Activated CD4-positive, alpha-beta memory T cell treated with anti-CD3 and anti-CD28 coated beads for 36 hours (primary cell): ENCODE measurements around the gene PLCB1. TPM values are rescaled to one million over a fixed set of nuclear protein-coding genes. Genes with fewer than 3 reads are reported as not detected.
"Not testable (repeated sequence)": the region's sequence is repeated elsewhere in the genome, so short reads cannot be mapped to it uniquely, and the experiment has no call there.

ENCODE experiments used
- CTCF ChIA-PET: fragments of 350-600 bp; sonication (Branson Sonifier 250); formaldehyde crosslinking; loops from one replicate; lab custom pipeline; 2021; ENCODE audit warnings: antibody characterized with exemption, inconsistent platforms; lab: Charles Lee
- POLR2A ChIA-PET: fragments of 350-600 bp; sonication (Branson Sonifier 250); formaldehyde crosslinking; loops from one replicate; lab custom pipeline; 2021; ENCODE audit warnings: antibody characterized with exemption; lab: Charles Lee
- DNase-seq: peaks from one replicate; pipeline ENCODE4 v3.0.0-alpha.2; 2020
- H3K27ac Mint-ChIP-seq: one replicate; pipeline ENCODE4 v1.8.0; 2021; ENCODE audit warnings: mixed read lengths
- H3K27me3 Mint-ChIP-seq: one replicate; pipeline ENCODE4 v1.8.0; 2021; ENCODE audit warnings: mixed read lengths
- H3K36me3 Mint-ChIP-seq: one replicate; pipeline ENCODE4 v1.8.0; 2021; ENCODE audit warnings: mixed read lengths
- H3K4me1 Mint-ChIP-seq: one replicate; pipeline ENCODE4 v1.8.0; 2021; ENCODE audit warnings: low read depth, mixed read lengths
- H3K4me3 Mint-ChIP-seq: one replicate; pipeline ENCODE4 v1.8.0; 2021; ENCODE audit warnings: mild to moderate bottlenecking, mixed read lengths
- H3K9me3 Mint-ChIP-seq: one replicate; pipeline ENCODE4 v1.8.0; 2021; ENCODE audit warnings: mixed read lengths
- intact Hi-C: fragments of 100-400 bp; cut with micrococcal nuclease; formaldehyde crosslinking; loops from one replicate; pipeline ENCODE4 v1.15.1; 2023
- total RNA-seq, 2 experiments: library from RNA; stranded (reverse); gene quantifications; one replicate each; pipeline ENCODE4 v1.2.3, GENCODE V29; 2021

PLCB1 gene
- total RNA-seq, 2 experiments from 2014 or later, result 3.9 to 4.0 TPM

- Mint-ChIP-seq H3K27me3 (no peaks in the 10 kb centered on the region), H3K4me1 (no peaks in the 10 kb centered on the region), H3K36me3 (no peaks in the 10 kb centered on the region), H3K4me3 (no peak overlapping the region), H3K9me3 (no peaks in the 10 kb centered on the region), H3K27ac (no peak overlapping the region)
- ChIA-PET POLR2A (no interaction called here), CTCF (no interaction called here)
- DNase-seq, result no peak
- intact Hi-C loops, result no loop called here
These were observed 503.0 kb downstream of the PLCB1 start for GRCh38 chr20:8635048-8635572.

DNA sequence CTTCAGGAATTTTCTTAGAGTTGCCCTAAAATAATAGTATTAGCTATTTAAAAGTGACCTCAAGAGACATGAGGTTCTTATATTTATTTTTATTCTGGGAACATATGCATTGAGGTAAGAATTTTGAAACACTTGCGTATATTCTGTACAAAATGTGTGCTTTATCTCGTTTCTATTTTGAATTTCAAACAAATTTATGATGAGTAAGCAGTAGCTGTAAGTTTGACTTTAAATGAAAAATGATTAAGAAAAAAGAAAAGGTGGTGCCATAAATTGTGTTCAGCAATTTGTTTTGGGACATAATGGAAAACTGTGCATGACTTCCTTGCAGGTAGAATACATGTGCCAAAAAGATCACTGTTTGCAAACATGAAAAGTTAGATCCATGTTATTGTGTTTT lies 503.8 kb downstream of the PLCB1 start:
- Mint-ChIP-seq H3K4me3 (no peak overlapping the region), H3K27ac (no peak overlapping the region), H3K9me3 (no peaks in the 10 kb centered on the region), H3K27me3 (no peaks in the 10 kb centered on the region), H3K4me1 (no peaks in the 10 kb centered on the region), H3K36me3 (no peaks in the 10 kb centered on the region)
- no peak for DNase-seq
- POLR2A ChIA-PET, result no interaction called here
- CTCF ChIA-PET, result interaction anchor here (1.5 kb wide), 1 partner anchor 86 kb away, joined by 4 read pairs; no protein-coding TSS in a partner anchor
- intact Hi-C loops, result no loop called here

GRCh38 chr20:8639112-8639778 lies 507.2 kb downstream of the PLCB1 start:
- ChIA-PET CTCF (no interaction called here), POLR2A (no interaction called here)
- H3K4me3 Mint-ChIP-seq, result no peak overlapping the region
- no peaks in the 10 kb centered on the region for H3K27me3 Mint-ChIP-seq
- no peak overlapping the region for H3K27ac Mint-ChIP-seq
- DNase-seq, result no peak
- intact Hi-C loops, result no loop called here
- no peaks in the 10 kb centered on the region for H3K36me3 Mint-ChIP-seq
- no peaks in the 10 kb centered on the region for H3K9me3 Mint-ChIP-seq
- no peaks in the 10 kb centered on the region for H3K4me1 Mint-ChIP-seq

GRCh38 chr20:8640461-8640860 lies 508.4 kb downstream of the PLCB1 start:
- no peaks in the 10 kb centered on the region for H3K27me3 Mint-ChIP-seq
- H3K4me1 Mint-ChIP-seq, result no peaks in the 10 kb centered on the region
- POLR2A ChIA-PET, result no interaction called here
- no peak overlapping the region for H3K27ac Mint-ChIP-seq
- intact Hi-C loops, result no loop called here
- no peaks in the 10 kb centered on the region for H3K36me3 Mint-ChIP-seq
- H3K4me3 Mint-ChIP-seq, result no peak overlapping the region
- H3K9me3 Mint-ChIP-seq, result no peaks in the 10 kb centered on the region
- DNase-seq, result no peak
- CTCF ChIA-PET, result no interaction called here

GRCh38 chr20:8642247-8642646 lies 510.2 kb downstream of the PLCB1 start:
- POLR2A ChIA-PET, result no interaction called here
- CTCF ChIA-PET, result no interaction called here
- intact Hi-C loops, result no loop called here
- H3K27me3 Mint-ChIP-seq, result no peaks in the 10 kb centered on the region
- H3K4me3 Mint-ChIP-seq, result no peak overlapping the region
- H3K4me1 Mint-ChIP-seq, result no peaks in the 10 kb centered on the region
- no peaks in the 10 kb centered on the region for H3K36me3 Mint-ChIP-seq
- DNase-seq, result no peak
- no peaks in the 10 kb centered on the region for H3K9me3 Mint-ChIP-seq
- no peak overlapping the region for H3K27ac Mint-ChIP-seq

- DNase-seq, H3K4me3 Mint-ChIP-seq, H3K36me3 Mint-ChIP-seq, H3K4me1 Mint-ChIP-seq, H3K27me3 Mint-ChIP-seq, intact Hi-C loops, CTCF ChIA-PET, H3K27ac Mint-ChIP-seq, H3K9me3 Mint-ChIP-seq, POLR2A ChIA-PET: not testable (repeated sequence)
These were observed 512.4 kb downstream of the PLCB1 start for GRCh38 chr20:8644468-8644867.

GRCh38 chr20:8645326-8645725 lies 513.3 kb downstream of the PLCB1 start:
- intact Hi-C loops, result no loop called here
- Mint-ChIP-seq H3K9me3 (no peaks in the 10 kb centered on the region), H3K4me3 (no peak overlapping the region), H3K36me3 (no peaks in the 10 kb centered on the region), H3K27ac (no peak overlapping the region), H3K27me3 (no peaks in the 10 kb centered on the region), H3K4me1 (no peaks in the 10 kb centered on the region)
- ChIA-PET CTCF (no interaction called here), POLR2A (no interaction called here)
- DNase-seq, result no peak

DNA sequence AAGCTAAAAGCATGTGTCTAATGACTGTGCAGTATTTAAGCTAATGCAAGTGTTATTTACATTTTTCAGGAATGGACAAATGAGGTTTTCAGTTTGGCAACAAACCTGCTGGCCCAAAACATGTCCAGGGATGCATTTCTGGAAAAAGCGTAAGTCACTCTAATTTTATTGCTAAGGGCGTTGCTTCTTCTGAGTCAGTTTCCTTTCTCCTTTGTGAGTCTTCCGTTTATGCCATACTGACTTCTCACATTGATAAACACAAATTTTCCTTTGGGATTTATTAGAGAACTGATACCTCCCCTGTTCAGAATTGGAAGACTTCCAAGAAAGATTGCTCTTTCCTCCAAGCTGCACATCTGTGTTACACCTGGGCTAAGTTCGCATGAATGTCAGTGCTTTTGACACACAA lies 514.0 kb downstream of the PLCB1 start:
- no peak for DNase-seq
- no peak overlapping the region for H3K4me3 Mint-ChIP-seq
- H3K27me3 Mint-ChIP-seq, result no peaks in the 10 kb centered on the region
- ChIA-PET POLR2A (no interaction called here), CTCF (no interaction called here)
- intact Hi-C loops, result no loop called here
- H3K9me3 Mint-ChIP-seq, result no peaks in the 10 kb centered on the region
- H3K27ac Mint-ChIP-seq, result no peak overlapping the region
- no peaks in the 10 kb centered on the region for H3K36me3 Mint-ChIP-seq
- no peaks in the 10 kb centered on the region for H3K4me1 Mint-ChIP-seq

DNA sequence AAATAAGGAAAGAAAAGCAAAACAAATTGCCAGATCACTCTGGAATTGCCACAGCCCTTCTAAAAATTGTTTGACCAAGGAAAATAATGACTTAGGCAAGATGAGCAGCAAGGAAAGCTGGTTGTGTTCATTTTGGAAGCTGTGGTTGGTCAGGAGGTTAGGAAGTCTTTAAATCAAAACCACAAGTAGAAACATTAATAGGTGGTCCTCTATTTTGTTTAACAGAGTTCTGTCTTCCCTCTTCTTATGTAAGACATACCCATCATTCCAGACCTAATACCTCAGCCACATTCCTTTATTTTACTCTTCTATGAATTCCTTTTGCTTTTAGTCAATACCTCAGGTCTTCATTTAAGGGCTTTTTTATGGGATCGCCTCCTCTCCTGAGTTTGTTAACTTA lies 514.6 kb downstream of the PLCB1 start:
- intact Hi-C loops, result no loop called here
- Mint-ChIP-seq H3K27me3 (no peaks in the 10 kb centered on the region), H3K27ac (no peak overlapping the region), H3K4me1 (no peaks in the 10 kb centered on the region), H3K36me3 (no peaks in the 10 kb centered on the region), H3K4me3 (no peak overlapping the region), H3K9me3 (no peaks in the 10 kb centered on the region)
- POLR2A ChIA-PET, result no interaction called here
- no peak for DNase-seq
- CTCF ChIA-PET, result no interaction called here

DNA sequence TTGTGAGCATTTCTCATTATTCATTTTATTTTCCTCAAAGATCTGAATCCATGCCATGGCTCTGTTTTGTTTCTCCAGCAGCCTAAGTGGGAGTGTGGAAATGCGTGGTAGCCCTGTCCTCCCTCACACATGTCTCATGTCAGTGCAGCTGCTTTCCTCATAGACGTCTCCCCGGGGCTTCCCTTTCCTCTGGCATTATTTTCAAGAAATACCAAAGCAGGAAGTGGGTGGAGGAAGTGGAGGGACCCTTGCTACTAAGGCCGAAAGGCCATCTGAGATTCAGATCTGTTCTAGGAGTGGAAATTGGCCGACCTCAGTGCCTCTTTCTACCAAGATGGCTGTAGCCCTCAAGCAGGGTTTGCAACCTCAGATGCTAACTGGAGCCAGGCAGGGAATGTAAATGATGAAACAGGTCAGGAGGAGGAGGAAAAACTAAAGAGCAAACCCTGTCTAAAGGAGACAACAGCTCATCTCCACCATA lies 515.9 kb downstream of the PLCB1 start:
- no peak overlapping the region for H3K27ac Mint-ChIP-seq
- CTCF ChIA-PET, result no interaction called here
- POLR2A ChIA-PET, result no interaction called here
- H3K4me1 Mint-ChIP-seq, result no peaks in the 10 kb centered on the region
- H3K4me3 Mint-ChIP-seq, result no peak overlapping the region
- DNase-seq, result no peak
- H3K36me3 Mint-ChIP-seq, result no peaks in the 10 kb centered on the region
- no peaks in the 10 kb centered on the region for H3K27me3 Mint-ChIP-seq
- H3K9me3 Mint-ChIP-seq, result no peaks in the 10 kb centered on the region
- intact Hi-C loops, result no loop called here

DNA sequence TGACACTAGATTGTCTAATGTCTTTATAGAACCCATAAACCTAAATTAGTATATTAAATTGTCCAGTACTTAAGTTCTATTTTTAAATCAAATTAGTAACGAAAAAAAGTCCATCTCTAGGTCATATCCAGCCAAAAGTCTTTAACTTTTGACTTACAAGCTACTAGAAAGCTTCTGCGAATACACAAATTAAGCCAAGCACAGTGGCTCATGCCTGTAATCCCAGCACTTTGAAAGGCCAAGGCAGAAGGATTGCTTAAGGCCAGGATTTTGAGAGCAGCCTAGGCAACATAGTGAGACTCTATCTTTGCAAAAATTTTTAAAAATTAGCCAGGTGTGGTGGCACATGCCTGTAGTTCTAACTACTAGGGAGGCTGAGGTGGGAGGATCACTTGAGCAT lies 516.4 kb downstream of the PLCB1 start:
- H3K4me3 Mint-ChIP-seq, result no peak overlapping the region
- H3K9me3 Mint-ChIP-seq, result no peaks in the 10 kb centered on the region
- POLR2A ChIA-PET, result no interaction called here
- H3K27ac Mint-ChIP-seq, result no peak overlapping the region
- H3K36me3 Mint-ChIP-seq, result no peaks in the 10 kb centered on the region
- no peaks in the 10 kb centered on the region for H3K27me3 Mint-ChIP-seq
- intact Hi-C loops, result no loop called here
- DNase-seq, result no peak
- no peaks in the 10 kb centered on the region for H3K4me1 Mint-ChIP-seq
- CTCF ChIA-PET, result no interaction called here

- no peak for DNase-seq
- Mint-ChIP-seq H3K36me3 (no peaks in the 10 kb centered on the region), H3K4me1 (no peaks in the 10 kb centered on the region), H3K27ac (no peak overlapping the region), H3K9me3 (no peaks in the 10 kb centered on the region), H3K4me3 (no peak overlapping the region), H3K27me3 (no peaks in the 10 kb centered on the region)
- ChIA-PET CTCF (no interaction called here), POLR2A (no interaction called here)
- intact Hi-C loops, result no loop called here
These were observed 520.3 kb downstream of the PLCB1 start for GRCh38 chr20:8652396-8652795.

DNA sequence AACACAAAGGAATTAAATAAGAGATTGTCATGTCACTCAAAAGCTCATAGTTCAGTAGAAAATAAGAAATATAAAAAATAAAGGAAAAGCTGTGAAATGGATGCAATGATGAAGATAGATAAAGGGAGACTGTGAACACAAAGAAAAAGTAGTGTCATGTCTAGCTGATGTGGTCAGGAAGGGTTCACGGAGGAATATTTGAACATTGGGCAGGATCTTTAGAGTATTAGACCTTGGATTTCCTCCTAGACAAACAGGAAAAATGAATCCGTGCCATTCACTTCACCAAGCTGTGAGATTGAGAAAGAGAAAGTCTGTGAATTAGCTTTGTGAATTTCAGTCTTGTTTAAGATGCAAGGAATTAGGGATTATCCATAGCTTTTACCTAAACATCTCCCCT lies 522.4 kb downstream of the PLCB1 start:
- intact Hi-C loops, result no loop called here
- H3K36me3 Mint-ChIP-seq, result no peaks in the 10 kb centered on the region
- H3K27ac Mint-ChIP-seq, result no peak overlapping the region
- H3K4me1 Mint-ChIP-seq, result no peaks in the 10 kb centered on the region
- ChIA-PET POLR2A (no interaction called here), CTCF (no interaction called here)
- no peak overlapping the region for H3K4me3 Mint-ChIP-seq
- no peaks in the 10 kb centered on the region for H3K9me3 Mint-ChIP-seq
- no peak for DNase-seq
- no peaks in the 10 kb centered on the region for H3K27me3 Mint-ChIP-seq
